H1 (cell line): ENCODE results near the gene CIRBP. TPM values are rescaled to one million over a fixed set of nuclear protein-coding genes. Genes with fewer than 3 reads are reported as not detected.
A peak's percentile ranks its signal among the peaks of the same experiment; 100 is the strongest.

Experiments
- CTCF ChIA-PET: fragments of 300-600 bp; sonication (Branson Sonifier 250); formaldehyde crosslinking; loops from one replicate; lab custom pipeline; 2021; ENCODE audit not compliant: partially characterized antibody; lab: Charles Lee
- POLR2A ChIA-PET: fragments of 300-600 bp; sonication (Branson Sonifier 250); formaldehyde crosslinking; loops from one replicate; lab custom pipeline; 2021; ENCODE audit warnings: inconsistent platforms; ENCODE audit not compliant: partially characterized antibody; lab: Charles Lee
- DNase-seq, 2 experiments: peaks; one replicate each; pipeline versions ENCODE4 v3.0.0 to v3.0.0-alpha.2; 2010 to 2022; ENCODE audit warnings: low spot score in 2 of 2, low read depth in 1 of 2, mixed read lengths in 1 of 2
- FAIRE-seq: peaks from 2 replicates; lab custom pipeline; 2011; peaks lifted over from hg19 to GRCh38; lab: Jason Lieb, UNC
- H2AFZ ChIP-seq: 2 replicates; pipeline ENCODE4 v1.8.1; 2012; ENCODE audit warnings: low read length, inconsistent platforms
- H2AK5ac ChIP-seq: 2 replicates; pipeline ENCODE4 v1.6.1; 2013; ENCODE audit warnings: low read depth, low read length
- H2BK120ac ChIP-seq: replicated peaks from 2 replicates; pipeline ENCODE3; 2013; ENCODE audit warnings: low read depth, low read length, inconsistent platforms
- H2BK12ac ChIP-seq: 2 replicates; pipeline ENCODE4 v1.6.1; 2013; ENCODE audit warnings: low read depth, low read length
- H2BK15ac ChIP-seq: 2 replicates; pipeline ENCODE4 v1.6.1; 2013; ENCODE audit warnings: low read length
- H2BK20ac ChIP-seq: 2 replicates; pipeline ENCODE4 v1.6.1; 2013; ENCODE audit warnings: low read length
- H2BK5ac ChIP-seq: 2 replicates; pipeline ENCODE4 v1.6.1; 2013; ENCODE audit warnings: low read depth, low read length
- H3K14ac ChIP-seq: 2 replicates; pipeline ENCODE4 v1.6.1; 2013; ENCODE audit warnings: inconsistent platforms; ENCODE audit not compliant: insufficient read length
- H3K18ac ChIP-seq: 2 replicates; pipeline ENCODE4 v1.6.1; 2013; ENCODE audit warnings: low read length; ENCODE audit errors: extremely low read depth
- H3K23ac ChIP-seq: 2 replicates; pipeline ENCODE4 v1.6.1; 2013; ENCODE audit warnings: inconsistent platforms; ENCODE audit not compliant: insufficient read length
- H3K23me2 ChIP-seq: 2 replicates; pipeline ENCODE4 v1.6.1; 2013; ENCODE audit warnings: low read depth, low read length
- H3K27ac ChIP-seq: 2 replicates; pipeline ENCODE4 v1.6.1; 2011; ENCODE audit warnings: low read depth, low read length, inconsistent platforms
- H3K27me3 ChIP-seq, 4 experiments: replicated peaks in 1 of 4; 1 replicate in 1 of 4; 2 replicates in 3 of 4; pipeline versions ENCODE4 v1.6.1 to v1.8.1; 2011 to 2013; ENCODE audit warnings: low read length in 3 of 4, mild to moderate bottlenecking in 3 of 4, inconsistent platforms in 2 of 4, mixed read lengths in 2 of 4, moderate library complexity in 1 of 4; ENCODE audit not compliant: control insufficient read depth in 3 of 4, insufficient read depth in 3 of 4; ENCODE audit errors: extremely low read depth in 1 of 4
- H3K36me3 ChIP-seq, 4 experiments: 2 replicates each; pipeline versions ENCODE4 v1.6.1 to v1.8.1; 2011 to 2013; ENCODE audit warnings: mild to moderate bottlenecking in 4 of 4, low read length in 3 of 4, moderate library complexity in 2 of 4, control low read depth in 1 of 4, inconsistent platforms in 1 of 4; ENCODE audit not compliant: insufficient read depth in 4 of 4, control insufficient read depth in 2 of 4
- H3K4ac ChIP-seq: replicated peaks from 2 replicates; pipeline ENCODE3; 2013; ENCODE audit warnings: low read length, low read depth, mixed read lengths, inconsistent platforms; ENCODE audit not compliant: insufficient read length
- H3K4me1 ChIP-seq, 4 experiments: replicated peaks in 1 of 4; 1 replicate in 1 of 4; 2 replicates in 3 of 4; pipeline versions ENCODE4 v1.6.1 to v1.8.1; 2011 to 2013; ENCODE audit warnings: low read length in 3 of 4, inconsistent platforms in 2 of 4, mixed read lengths in 1 of 4; ENCODE audit not compliant: insufficient read depth in 4 of 4, control insufficient read depth in 3 of 4
- H3K4me2 ChIP-seq, 2 experiments: 2 replicates each; pipeline versions ENCODE4 v1.6.1 to v1.8.1; 2011 to 2013; ENCODE audit warnings: low read depth in 2 of 2, low read length in 2 of 2, control low read depth in 1 of 2, inconsistent platforms in 1 of 2, mild to moderate bottlenecking in 1 of 2; ENCODE audit not compliant: insufficient read depth in 1 of 2
- H3K4me3 ChIP-seq, 4 experiments: fragments of 200-600, 300-600 bp in 1 of 4; sonication (generic), shearing (Covaris generic), sonication (Bioruptor Twin) in 1 of 4; 2 replicates each; pipeline versions ENCODE4 v1.5.1 to v1.8.1; 2011 to 2016; ENCODE audit warnings: low read length in 4 of 4, low read depth in 3 of 4, control low read depth in 2 of 4, inconsistent platforms in 2 of 4, mild to moderate bottlenecking in 2 of 4, mixed read lengths in 1 of 4, moderate library complexity in 1 of 4; ENCODE audit not compliant: insufficient read depth in 2 of 4; ENCODE audit errors: extremely low read depth in 1 of 4
- H3K56ac ChIP-seq: replicated peaks from 2 replicates; pipeline ENCODE3; 2013; ENCODE audit warnings: low read depth, mild to moderate bottlenecking, mixed read lengths, low read length, inconsistent platforms; ENCODE audit not compliant: insufficient read length
- H3K79me1 ChIP-seq: 2 replicates; pipeline ENCODE4 v1.6.1; 2013; ENCODE audit warnings: low read depth, low read length, control low read depth
- H3K79me2 ChIP-seq, 2 experiments: 2 replicates each; pipeline versions ENCODE4 v1.6.1 to v1.8.1; 2012 to 2013; ENCODE audit warnings: low read length in 2 of 2, mild to moderate bottlenecking in 2 of 2, inconsistent platforms in 1 of 2; ENCODE audit not compliant: insufficient read depth in 2 of 2, control insufficient read depth in 1 of 2
- H3K9ac ChIP-seq, 4 experiments: replicated peaks in 1 of 4; 1 replicate in 1 of 4; 2 replicates in 3 of 4; pipeline versions ENCODE4 v1.6.1 to v1.8.1; 2011 to 2013; ENCODE audit warnings: low read depth in 3 of 4, low read length in 3 of 4, control low read depth in 2 of 4, mild to moderate bottlenecking in 2 of 4, moderate library complexity in 2 of 4, inconsistent platforms in 1 of 4; ENCODE audit errors: extremely low read depth in 1 of 4
- H3K9me3 ChIP-seq, 2 experiments: 2 replicates each; pipeline versions ENCODE4 v1.6.1 to v1.8.1; 2012 to 2013; ENCODE audit warnings: mild to moderate bottlenecking in 2 of 2, moderate library complexity in 2 of 2, control low read depth in 1 of 2, inconsistent platforms in 1 of 2, low read depth in 1 of 2, low read length in 1 of 2, mixed read lengths in 1 of 2; ENCODE audit not compliant: insufficient read depth in 2 of 2
- H4K20me1 ChIP-seq, 2 experiments: replicated peaks in 1 of 2; 2 replicates each; pipeline versions ENCODE3 to v1.8.1; 2011 to 2013; ENCODE audit warnings: inconsistent platforms in 2 of 2, low read length in 2 of 2, mild to moderate bottlenecking in 1 of 2; ENCODE audit not compliant: insufficient read depth in 2 of 2, control insufficient read depth in 1 of 2
- H4K5ac ChIP-seq: 2 replicates; pipeline ENCODE4 v1.6.1; 2013; ENCODE audit warnings: low read length, low read depth, mixed read lengths, inconsistent platforms; ENCODE audit not compliant: insufficient read length
- H4K8ac ChIP-seq: 2 replicates; pipeline ENCODE4 v1.8.0; 2013; ENCODE audit warnings: mild to moderate bottlenecking, moderate library complexity, low read length, inconsistent platforms; ENCODE audit not compliant: insufficient read depth; ENCODE audit errors: extremely low read depth
- H4K91ac ChIP-seq: replicated peaks from 2 replicates; pipeline ENCODE3; 2013; ENCODE audit warnings: low read length, mixed read lengths, inconsistent platforms; ENCODE audit not compliant: insufficient read length
- ATF2 ChIP-seq: IDR thresholded peaks from 2 replicates; pipeline ENCODE4 v1.6.1; 2012; ENCODE audit warnings: low read length, inconsistent platforms
- CHD1 ChIP-seq: IDR thresholded peaks from 2 replicates; pipeline ENCODE4 v1.6.1; 2012; ENCODE audit warnings: low read depth, low read length, improper control_type of control experiment
- CTBP2 ChIP-seq: IDR thresholded peaks from 2 replicates; pipeline ENCODE4 v1.7.0; 2011; ENCODE audit warnings: borderline replicate concordance, mild to moderate bottlenecking, moderate library complexity, mixed read lengths, low read length; ENCODE audit not compliant: insufficient read depth, insufficient read length
- CTCF ChIP-seq, 3 experiments: IDR thresholded peaks; 1 replicate in 2 of 3; 2 replicates in 1 of 3; pipeline versions ENCODE4 v1.5.1 to v1.6.1; 2011; ENCODE audit warnings: low read length in 3 of 3, mild to moderate bottlenecking in 3 of 3, inconsistent platforms in 2 of 3, low read depth in 1 of 3, moderate library complexity in 1 of 3; ENCODE audit not compliant: insufficient read depth in 1 of 3; ENCODE audit errors: control extremely low read depth in 1 of 3
- GABPA ChIP-seq: IDR thresholded peaks from 2 replicates; pipeline ENCODE4 v1.6.1; 2011; ENCODE audit warnings: mild to moderate bottlenecking, low read length, moderate library complexity, borderline replicate concordance; ENCODE audit not compliant: insufficient read depth
- SP2 ChIP-seq: IDR thresholded peaks from 2 replicates; pipeline ENCODE4 v1.6.1; 2012; ENCODE audit warnings: mild to moderate bottlenecking, low read length, inconsistent platforms
- WGBS, 2 experiments: shearing (Covaris generic) in 1 of 2; methylation state at CpG; one replicate each; pipeline versions ENCODE4 v1.1.6 to v1.1.7; 2013 to 2015; ENCODE audit warnings: low lambda C conversion rate in 2 of 2, mixed read lengths in 2 of 2, inconsistent platforms in 1 of 2, low coverage in 1 of 2, missing lambda C conversion rate in 1 of 2; ENCODE audit not compliant: insufficient replicate concordance in 2 of 2, insufficient coverage in 1 of 2, insufficient read length in 1 of 2; ENCODE audit errors: extremely low coverage in 1 of 2, missing lambda C conversion rate in 1 of 2; 5-methylcytosine and 5-hydroxymethylcytosine counted together
- polyA plus RNA-seq, 7 experiments: library from polyadenylated mRNA; depleted of rRNA in 3 of 7; stranded (reverse) in 5 of 7; unstranded in 2 of 7; fragments of >200 nt in 5 of 7; fragments of 200-250 nt in 2 of 7; gene quantifications; 1 replicate in 5 of 7; 2 replicates in 1 of 7; 4 replicates in 1 of 7; pipeline versions ENCODE4 v1.2.1 to v1.2.3, GENCODE V29; 2011 to 2013; ENCODE audit warnings: missing spikeins in 2 of 7, mixed read lengths in 2 of 7
- total RNA-seq: library from RNA; stranded (reverse); fragmentation: NEBNext Ultra II Directional; extraction: Animal tissue kit (Norgen Biotek cat#: 25700); gene quantifications from 2 replicates; pipeline ENCODE4 v1.2.1, GENCODE V29; 2021

CIRBP gene
- total and polyA plus RNA-seq, 2 of the 8 experiments (the other 6 are each of a cell fraction or from before 2014, with no cell fraction given) = 175 to 199 TPM

GRCh38 chr19:1244693-1245451 is 24.3 kb upstream of the CIRBP start:
- H3K36me3 ChIP-seq = peaks cover 0 to under 1% (median 0%) of the 10 kb centered on the region in 4 experiments; a peak in 2 of 8 replicates
- H3K9ac ChIP-seq = no peak overlapping the region
- H2BK15ac ChIP-seq = no peak overlapping the region
- no peak overlapping the region for H4K5ac ChIP-seq
- no peak overlapping the region for H2AK5ac ChIP-seq
- peaks cover 0 to 21% (median 7%) of the 10 kb centered on the region in 4 experiments; a peak in 5 of 7 replicates for H3K4me1 ChIP-seq
- H3K4me2 ChIP-seq = peak overlapping the region in 1 of 2 experiments; percentile 39; a peak in 1 of 4 replicates
- no peak overlapping the region for H3K4ac ChIP-seq
- H3K9me3 ChIP-seq = no peaks in the 10 kb centered on the region
- peaks cover 0 to 8% of the 10 kb centered on the region in 2 experiments; a peak in 1 of 4 replicates for H3K79me2 ChIP-seq
- no peak overlapping the region for H3K4me3 ChIP-seq
- H2AFZ ChIP-seq = no peak overlapping the region
- H4K8ac ChIP-seq = peak overlapping the region; percentile 29; the same call in 1 of the 2 replicates
- ChIA-PET CTCF (interaction anchor here (0.6 to 7.7 kb wide), 26 partner anchors 8 to 381 kb away, joined by 3 to 212 read pairs (median 4); partner anchors contain the start of genes CIRBP and FAM174C), POLR2A (interaction anchor here (0.7 to 10.1 kb wide), 14 partner anchors 9 to 194 kb away, joined by 3 to 355 read pairs (median 4); partner anchors contain the start of genes ARHGAP45, CIRBP, FAM174C and GPX4)
- peaks cover 9% of the 10 kb centered on the region for H3K79me1 ChIP-seq
- H3K14ac ChIP-seq = no peak overlapping the region
- no peak overlapping the region for H2BK12ac ChIP-seq
- no peak overlapping the region for H3K56ac ChIP-seq
- H3K23ac ChIP-seq = no peak overlapping the region
- H4K20me1 ChIP-seq = peaks cover 0 to 7% of the 10 kb centered on the region in 2 experiments
- DNase-seq = no peak
- peaks cover 5% of the 10 kb centered on the region; the same call in 1 of the 2 replicates for H3K23me2 ChIP-seq
- no peaks in the 10 kb centered on the region for H3K27me3 ChIP-seq
- H2BK20ac ChIP-seq = no peak overlapping the region
- H2BK5ac ChIP-seq = peak overlapping the region; percentile 18; the same call in 1 of the 2 replicates
- H3K27ac ChIP-seq = 0 out of 2 replicates have a peak overlapping the region, but pooled peaks have one; percentile 16
- peak overlapping the region; percentile 32; the same call in 1 of the 2 replicates for H3K18ac ChIP-seq
- FAIRE-seq = no peak
- H4K91ac ChIP-seq = no peak overlapping the region
- no peak overlapping the region for H2BK120ac ChIP-seq
- WGBS, 2 experiments = 75% methylated on average over 23 of the region's 31 CpGs; no CpG with 5 or more reads in 1 of the 2 experiments
- TF ChIP-seq ATF2 (no peak), CTCF (IDR thresholded peaks at IDR 0.05; ENCODE audit: control extremely low read depth in 1 of 3, insufficient read depth in 1 of 3, low read depth in 1 of 3, low read length in 3 of 3) (no peak), CTBP2 (no peak), SP2 (no peak), GABPA (no peak), CHD1 (no peak)
